GM23338 (cell line): ENCODE results near the gene SLC2A9. TPM values are rescaled to one million over a fixed set of nuclear protein-coding genes. Genes with fewer than 3 reads are reported as not detected.

Experiments used
- ATAC-seq: fragments of 200-7000 bp; cut with Tn5 transposase; 3 replicates; pipeline ENCODE4 v1.9.1; 2020
- DNase-seq: peaks from one replicate; pipeline ENCODE4 v3.0.0-alpha.2; 2015; ENCODE audit warnings: low spot score
- H2AFZ ChIP-seq: fragments of 200-600 bp; sonication (generic); 2 replicates; pipeline ENCODE4 v1.8.0; 2016; ENCODE audit warnings: antibody characterized with exemption, mild to moderate bottlenecking, moderate library complexity
- H3F3A ChIP-seq: fragments of 200-600 bp; sonication (generic); replicated peaks from 2 replicates; pipeline ENCODE4 v1.8.0; 2017; ENCODE audit warnings: antibody characterized with exemption, mixed run types, low read depth
- H3K27ac ChIP-seq: fragments of 200-600 bp; sonication (generic); 2 replicates; pipeline ENCODE4 v1.6.1; 2016; ENCODE audit warnings: low read depth
- H3K27me3 ChIP-seq: fragments of 200-600 bp; sonication (generic); 2 replicates; pipeline ENCODE4 v1.8.0; 2016; ENCODE audit warnings: mild to moderate bottlenecking, mixed run types, moderate library complexity; ENCODE audit not compliant: insufficient read depth
- H3K36me3 ChIP-seq: fragments of 200-600 bp; sonication (generic); 2 replicates; pipeline ENCODE4 v1.8.0; 2016; ENCODE audit warnings: mild to moderate bottlenecking; ENCODE audit not compliant: insufficient read depth
- H3K4me1 ChIP-seq: fragments of 200-600 bp; sonication (generic); 2 replicates; pipeline ENCODE4 v1.8.0; 2016; ENCODE audit warnings: mild to moderate bottlenecking, moderate library complexity; ENCODE audit not compliant: insufficient read depth
- H3K4me2 ChIP-seq: fragments of 200-600 bp; sonication (generic); 2 replicates; pipeline ENCODE4 v1.7.1; 2017; ENCODE audit warnings: mixed run types
- H3K4me3 ChIP-seq: fragments of 200-600 bp; sonication (generic); 2 replicates; pipeline ENCODE4 v1.6.1; 2016; ENCODE audit warnings: mixed run types
- H3K79me2 ChIP-seq: fragments of 200-600 bp; sonication (generic); replicated peaks from 2 replicates; pipeline ENCODE4 v1.8.0; 2017; ENCODE audit warnings: mild to moderate bottlenecking; ENCODE audit not compliant: insufficient read depth
- H3K9me2 ChIP-seq: fragments of 200-600 bp; sonication (generic); 2 replicates; pipeline ENCODE4 v1.8.0; 2017; ENCODE audit not compliant: insufficient read depth
- H4K20me1 ChIP-seq: fragments of 200-600 bp; sonication (generic); replicated peaks from 2 replicates; pipeline ENCODE4 v1.8.0; 2017; ENCODE audit warnings: mild to moderate bottlenecking; ENCODE audit not compliant: insufficient read depth
- H3K27ac Mint-ChIP-seq: 2 replicates; pipeline ENCODE4 v1.8.0; 2020; ENCODE audit warnings: inconsistent platforms, mild to moderate bottlenecking, moderate library complexity, mixed read lengths
- H3K27me3 Mint-ChIP-seq: 3 replicates; pipeline ENCODE4 v1.8.0; 2022; ENCODE audit warnings: low read depth, mild to moderate bottlenecking, moderate library complexity, mixed read lengths, inconsistent platforms; ENCODE audit not compliant: insufficient read depth, poor library complexity
- H3K36me3 Mint-ChIP-seq: 3 replicates; pipeline ENCODE4 v1.8.0; 2021; ENCODE audit warnings: low read depth, mild to moderate bottlenecking, inconsistent platforms, moderate library complexity, mixed read lengths
- H3K4me1 Mint-ChIP-seq: 3 replicates; pipeline ENCODE4 v1.8.0; 2020; ENCODE audit warnings: mild to moderate bottlenecking, inconsistent platforms, mixed read lengths
- H3K4me3 Mint-ChIP-seq: 3 replicates; pipeline ENCODE4 v1.8.0; 2021; ENCODE audit warnings: moderate library complexity, mild to moderate bottlenecking, inconsistent platforms, mixed read lengths
- H3K9me3 Mint-ChIP-seq: 3 replicates; pipeline ENCODE4 v1.8.0; 2020; ENCODE audit warnings: moderate library complexity, mild to moderate bottlenecking, inconsistent platforms, mixed read lengths
- CREB1 ChIP-seq: fragments of 250-450 bp; sonication (Bioruptor Pico); IDR thresholded peaks from 2 replicates; pipeline ENCODE4 v1.5.0; 2020; ENCODE audit warnings: low read depth, mild to moderate bottlenecking, moderate library complexity
- EZH2phosphoT487 ChIP-seq: fragments of 200-600 bp; sonication (generic); IDR thresholded peaks from one replicate; pipeline ENCODE4 v1.8.1; 2018; ENCODE audit warnings: antibody characterized with exemption; ENCODE audit not compliant: unreplicated experiment
- JUNB ChIP-seq: IDR thresholded peaks from one replicate; pipeline ENCODE4 v1.6.1; 2016; ENCODE audit warnings: antibody characterized with exemption; ENCODE audit not compliant: unreplicated experiment
- POLR2AphosphoS5 ChIP-seq: IDR thresholded peaks from 2 replicates; pipeline ENCODE4 v1.6.1; 2016; ENCODE audit warnings: antibody characterized with exemption, low read depth
- polyA plus RNA-seq: library from polyadenylated mRNA; unstranded; fragments of >200 nt; fragmentation: Nextera tagmentation; extraction: Ambion mirVana; gene quantifications from 2 replicates; pipeline ENCODE4 v1.2.1, GENCODE V29; 2016
- total RNA-seq: library from RNA; depleted of rRNA; stranded (reverse); fragments of >200 nt; shearing (Covaris generic); gene quantifications from 2 replicates; pipeline ENCODE4 v1.2.3, GENCODE V29; 2014
- TF ChIP-seq, protein P1 (sequence below), 2 experiments: fragments of 200-600 bp in 1 of 2; sonication (generic) in 1 of 2; conservative IDR thresholded peaks; 2 replicates each; pipeline versions ENCODE4 v1.5.1 to v1.6.1; 2016 to 2017; ENCODE audit warnings: antibody characterized with exemption in 2 of 2, low read depth in 2 of 2, mild to moderate bottlenecking in 2 of 2, moderate library complexity in 1 of 2

SLC2A9 gene
- total and polyA plus RNA-seq, 2 experiments from 2014 or later = 0.21 to 0.40 TPM

GRCh38 chr4:10016169-10016568 is 5.1 kb downstream of the SLC2A9 start:
- ATAC-seq (no peak), DNase-seq (no peak)
- Mint-ChIP-seq H3K4me1 (no peaks in the 10 kb centered on the region; the same call in 2 of the 3 replicates), H3K4me3 (no peak overlapping the region), H3K36me3 (no peaks in the 10 kb centered on the region), H3K27me3 (peaks cover 5% of the 10 kb centered on the region), H3K9me3 (no peaks in the 10 kb centered on the region), H3K27ac (no peak overlapping the region)
- no peaks in the 10 kb centered on the region for H3K79me2 ChIP-seq
- H3K4me2 ChIP-seq = no peak overlapping the region
- H3K9me2 ChIP-seq = no peaks in the 10 kb centered on the region
- TF ChIP-seq JUNB (no peak), EZH2phosphoT487 (no peak), CREB1 (CRISPR knock-in tag) (no peak)
- no peaks in the 10 kb centered on the region for H4K20me1 ChIP-seq
- peaks cover 8% of the 10 kb centered on the region; the same call in 1 of the 2 replicates for H3K27me3 ChIP-seq
- no peak overlapping the region for H3K27ac ChIP-seq
- no peak overlapping the region for H3K4me3 ChIP-seq
- H3F3A ChIP-seq = no peaks in the 10 kb centered on the region
- no peaks in the 10 kb centered on the region for H3K36me3 ChIP-seq
- peaks cover 4% of the 10 kb centered on the region; the same call in 1 of the 2 replicates for H3K4me1 ChIP-seq
- H2AFZ ChIP-seq = no peak overlapping the region

- no peak overlapping the region for H3K4me2 ChIP-seq
- TF ChIP-seq JUNB = no peak
- no peak for TF ChIP-seq EZH2phosphoT487
- TF ChIP-seq, protein P1, sequence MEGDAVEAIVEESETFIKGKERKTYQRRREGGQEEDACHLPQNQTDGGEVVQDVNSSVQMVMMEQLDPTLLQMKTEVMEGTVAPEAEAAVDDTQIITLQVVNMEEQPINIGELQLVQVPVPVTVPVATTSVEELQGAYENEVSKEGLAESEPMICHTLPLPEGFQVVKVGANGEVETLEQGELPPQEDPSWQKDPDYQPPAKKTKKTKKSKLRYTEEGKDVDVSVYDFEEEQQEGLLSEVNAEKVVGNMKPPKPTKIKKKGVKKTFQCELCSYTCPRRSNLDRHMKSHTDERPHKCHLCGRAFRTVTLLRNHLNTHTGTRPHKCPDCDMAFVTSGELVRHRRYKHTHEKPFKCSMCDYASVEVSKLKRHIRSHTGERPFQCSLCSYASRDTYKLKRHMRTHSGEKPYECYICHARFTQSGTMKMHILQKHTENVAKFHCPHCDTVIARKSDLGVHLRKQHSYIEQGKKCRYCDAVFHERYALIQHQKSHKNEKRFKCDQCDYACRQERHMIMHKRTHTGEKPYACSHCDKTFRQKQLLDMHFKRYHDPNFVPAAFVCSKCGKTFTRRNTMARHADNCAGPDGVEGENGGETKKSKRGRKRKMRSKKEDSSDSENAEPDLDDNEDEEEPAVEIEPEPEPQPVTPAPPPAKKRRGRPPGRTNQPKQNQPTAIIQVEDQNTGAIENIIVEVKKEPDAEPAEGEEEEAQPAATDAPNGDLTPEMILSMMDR (conservative IDR thresholded peaks at IDR 0.05; ENCODE audit: low read depth in 2 of 2) = peak; percentile 84 to 87
- peaks cover 5% of the 10 kb centered on the region for H3K27me3 Mint-ChIP-seq
- no peaks in the 10 kb centered on the region for H3K36me3 ChIP-seq
- H3K9me2 ChIP-seq = no peaks in the 10 kb centered on the region
- H3K9me3 Mint-ChIP-seq = no peaks in the 10 kb centered on the region
- peaks cover 8% of the 10 kb centered on the region; the same call in 1 of the 2 replicates for H3K27me3 ChIP-seq
- H3K4me3 ChIP-seq = no peak overlapping the region
- ATAC-seq (peak; percentile 43), DNase-seq (peak; percentile 82)
- no peaks in the 10 kb centered on the region; the same call in 2 of the 3 replicates for H3K4me1 Mint-ChIP-seq
- no peaks in the 10 kb centered on the region for H3F3A ChIP-seq
- no peak overlapping the region for H3K27ac ChIP-seq
- H3K27ac Mint-ChIP-seq = no peak overlapping the region
- H2AFZ ChIP-seq = peak overlapping the region; percentile 67; the same call in 1 of the 2 replicates
- no peak overlapping the region for H3K4me3 Mint-ChIP-seq
- no peaks in the 10 kb centered on the region for H3K36me3 Mint-ChIP-seq
- H4K20me1 ChIP-seq = no peaks in the 10 kb centered on the region
- no peaks in the 10 kb centered on the region for H3K79me2 ChIP-seq
- H3K4me1 ChIP-seq = peaks cover 4% of the 10 kb centered on the region; the same call in 1 of the 2 replicates
These were observed 6.0 kb downstream of the SLC2A9 start for GRCh38 chr4:10015140-10015753.

- Histone ChIP-seq H3K4me3 (no peak overlapping the region), H4K20me1 (no peaks in the 10 kb centered on the region), H3K36me3 (no peaks in the 10 kb centered on the region), H3K9me2 (no peaks in the 10 kb centered on the region), H3K27ac (no peak overlapping the region), H3K4me1 (no peaks in the 10 kb centered on the region), H3K27me3 (no peaks in the 10 kb centered on the region), H3F3A (no peaks in the 10 kb centered on the region), H3K79me2 (no peaks in the 10 kb centered on the region), H3K4me2 (no peak overlapping the region), H2AFZ (peak overlapping the region; percentile 85)
- Mint-ChIP-seq H3K4me3 (no peak overlapping the region), H3K27ac (no peak overlapping the region), H3K36me3 (no peaks in the 10 kb centered on the region), H3K4me1 (no peaks in the 10 kb centered on the region; the same call in 2 of the 3 replicates), H3K27me3 (peaks cover 5% of the 10 kb centered on the region), H3K9me3 (no peaks in the 10 kb centered on the region)
- ATAC-seq (peak; percentile 84), DNase-seq (peak; percentile 87)
- TF ChIP-seq, protein P1 (conservative IDR thresholded peaks at IDR 0.05; ENCODE audit: low read depth in 2 of 2) = peak; percentile 66 to 88
- TF ChIP-seq POLR2AphosphoS5 = no peak
These were observed 7.6 kb downstream of the SLC2A9 start for GRCh38 chr4:10013722-10014121.
